Right renal pelvis (tissue), 4 donors: ENCODE data around the gene LRATD1. TPM values are rescaled to one million over a fixed set of nuclear protein-coding genes. Genes with fewer than 3 reads are reported as not detected.
"Not testable (repeated sequence)": the region's sequence is repeated elsewhere in the genome, so short reads cannot be mapped to it uniquely, and the experiment has no call there.

ENCODE experiments used
- DNase-seq, 4 donors: peaks; one replicate each; pipeline ENCODE4 v3.0.0-alpha.2; 2013; ENCODE audit warnings: low read depth in 4 of 4, low spot score in 3 of 4, missing footprints in 1 of 4
- polyA plus RNA-seq, 4 donors: library from polyadenylated mRNA; unstranded; fragments of 120-200 nt; gene quantifications; one replicate each; pipeline ENCODE4 v1.2.1, GENCODE V29; 2013; ENCODE audit not compliant: insufficient read length in 4 of 4

The LRATD1 gene, protein sequence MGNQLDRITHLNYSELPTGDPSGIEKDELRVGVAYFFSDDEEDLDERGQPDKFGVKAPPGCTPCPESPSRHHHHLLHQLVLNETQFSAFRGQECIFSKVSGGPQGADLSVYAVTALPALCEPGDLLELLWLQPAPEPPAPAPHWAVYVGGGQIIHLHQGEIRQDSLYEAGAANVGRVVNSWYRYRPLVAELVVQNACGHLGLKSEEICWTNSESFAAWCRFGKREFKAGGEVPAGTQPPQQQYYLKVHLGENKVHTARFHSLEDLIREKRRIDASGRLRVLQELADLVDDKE
- polyA plus RNA-seq = 10 to 100 TPM; 18.8 to 25.8 (median 21.7) TPM

- DNase-seq = peak; percentile 81 to 89 (median 85)
Measured at GRCh38 chr2:14632133-14632936, at the start of gene LRATD1. TSS of gene LRATD1 (plus strand) at chr2:14632717. CDS start at chr2:14633980, 1,263 bp downstream.

- no peak for DNase-seq
Measured at GRCh38 chr2:14583059-14583458, 49.5 kb upstream of the LRATD1 start.

- no peak for DNase-seq
Measured at GRCh38 chr2:14583802-14584201, 48.7 kb upstream of the LRATD1 start.

GRCh38 chr2:14587119-14587518 lies 45.4 kb upstream of the LRATD1 start:
- DNase-seq = no peak

DNA sequence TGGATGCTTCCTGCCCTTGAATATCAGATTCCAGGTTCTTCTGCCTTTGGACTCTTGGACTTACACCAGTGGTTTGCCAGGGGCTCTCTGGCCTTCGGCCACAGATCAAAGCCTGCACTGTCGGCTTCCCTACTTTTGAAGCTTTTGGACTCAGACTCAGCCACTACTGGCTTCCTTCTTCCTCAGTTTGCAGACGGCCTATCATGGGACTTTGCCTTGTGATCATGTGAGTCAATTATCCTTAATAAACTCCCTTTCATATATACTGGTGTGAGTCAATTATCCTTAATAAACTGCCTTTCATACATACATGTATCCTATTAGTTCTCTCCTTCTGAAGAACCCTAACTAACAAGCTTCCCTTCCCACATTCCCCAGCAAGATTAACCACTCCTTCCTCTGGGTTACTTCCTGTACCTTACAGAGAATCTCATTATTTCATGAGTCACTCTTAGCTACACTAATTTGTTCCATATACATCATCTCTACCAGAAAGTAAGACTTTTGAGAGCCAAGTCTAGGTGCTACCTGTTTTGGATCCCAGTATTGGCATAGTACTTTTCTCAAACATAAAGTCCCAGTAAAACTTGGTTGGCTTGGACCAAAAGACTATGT lies 31.3 kb upstream of the LRATD1 start:
- DNase-seq = no peak

GRCh38 chr2:14602309-14602708 lies 30.2 kb upstream of the LRATD1 start:
- DNase-seq = no peak

DNA sequence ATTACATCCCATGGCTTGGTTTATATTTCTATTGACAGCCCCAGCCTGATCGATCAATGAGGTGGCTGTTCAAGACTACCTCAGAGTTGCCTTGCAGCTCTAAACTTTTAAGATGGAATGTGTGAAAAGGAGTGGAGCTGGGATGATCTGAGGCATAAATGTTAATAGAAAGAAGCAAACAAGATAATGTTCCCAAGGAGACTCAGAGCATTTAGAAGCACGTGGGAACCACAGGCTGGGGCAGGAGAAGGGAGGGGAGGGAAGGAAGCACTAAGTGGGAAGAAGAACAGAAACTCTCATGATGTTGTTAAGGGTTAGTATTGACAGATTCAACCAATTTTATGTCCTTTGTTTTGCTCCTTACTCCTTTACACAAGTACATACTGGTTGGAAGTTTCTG lies 28.8 kb upstream of the LRATD1 start:
- no peak for DNase-seq

DNA sequence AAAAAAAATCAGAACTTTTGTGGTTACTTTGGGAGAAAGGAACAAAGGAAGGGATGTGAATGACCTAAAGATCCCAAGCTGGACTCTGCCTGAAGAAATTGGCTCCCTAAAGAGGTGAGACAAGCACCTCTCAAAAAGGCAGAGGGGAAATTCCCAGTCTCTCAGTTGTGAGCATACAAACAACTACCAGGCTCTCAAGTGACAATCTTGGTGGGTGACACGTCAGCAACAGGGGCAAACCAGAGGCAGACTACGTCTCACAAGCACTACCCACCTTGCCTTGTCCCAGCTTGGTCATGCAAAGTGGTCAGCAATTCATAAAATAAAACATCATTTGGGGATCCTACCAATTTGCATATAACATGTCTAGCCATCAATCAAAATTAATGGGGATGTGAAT lies 24.3 kb upstream of the LRATD1 start:
- no peak for DNase-seq

- DNase-seq = no peak
Measured at GRCh38 chr2:14614017-14614416, 18.5 kb upstream of the LRATD1 start.

GRCh38 chr2:14615121-14615520 lies 17.4 kb upstream of the LRATD1 start:
- DNase-seq = no peak

- no peak for DNase-seq
Measured at GRCh38 chr2:14615760-14616159, 16.8 kb upstream of the LRATD1 start.

DNA sequence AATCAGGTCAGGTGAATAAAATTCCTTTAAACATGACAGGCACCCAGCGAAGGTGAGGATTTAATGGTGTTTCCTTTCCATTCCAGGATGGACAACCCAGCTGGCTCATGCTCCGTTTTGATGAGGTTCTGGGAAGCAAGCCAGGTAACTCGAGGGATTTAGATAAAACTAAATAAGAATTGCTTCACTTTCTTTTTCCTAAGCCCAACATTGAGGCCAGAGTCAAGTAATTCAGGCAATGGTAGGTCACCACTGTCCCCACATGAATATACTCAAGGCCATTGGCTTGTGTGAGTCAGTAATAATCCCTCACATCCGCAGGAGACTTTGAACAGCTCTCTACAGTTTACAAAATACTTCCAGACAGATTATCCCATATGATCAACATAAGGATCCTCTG lies 16.2 kb upstream of the LRATD1 start:
- DNase-seq = no peak

DNA sequence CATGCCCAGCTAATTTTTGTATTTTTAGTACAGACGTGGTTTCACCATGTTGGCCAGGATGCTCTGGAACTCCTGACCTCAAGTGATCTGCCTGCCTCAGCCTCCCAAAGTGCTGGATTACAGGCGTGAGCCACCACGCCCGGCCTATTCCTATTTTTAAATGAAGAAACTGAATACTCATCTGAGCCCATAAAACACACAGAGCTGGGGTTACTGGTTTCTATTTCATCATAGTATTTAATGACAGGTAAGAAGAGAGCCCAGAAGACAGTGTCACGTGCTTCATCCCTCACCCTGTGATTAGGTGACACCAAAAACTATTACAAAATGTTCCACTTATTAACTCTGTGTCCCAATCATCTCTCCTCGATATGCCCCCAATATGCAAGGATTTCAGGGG lies 15.6 kb upstream of the LRATD1 start:
- no peak for DNase-seq

DNA sequence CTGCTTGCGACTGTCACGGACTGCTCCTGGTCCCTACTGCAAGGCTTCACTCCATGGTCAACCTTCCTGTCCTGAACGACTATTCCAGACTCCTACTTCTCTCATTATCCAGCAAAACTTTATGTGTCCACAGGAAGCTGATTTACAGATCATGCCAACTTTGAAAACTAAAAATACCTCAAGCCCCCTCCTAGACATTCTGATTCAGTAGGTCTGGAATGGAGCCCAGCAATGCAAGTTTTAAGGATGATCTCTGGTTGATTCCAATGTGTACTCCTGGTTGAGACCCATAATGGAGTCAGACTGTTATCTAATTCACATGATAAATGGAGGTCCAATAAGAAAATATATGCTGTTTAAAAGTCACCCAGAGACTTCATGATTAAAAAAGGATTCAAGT lies 13.1 kb upstream of the LRATD1 start:
- DNase-seq = no peak

- DNase-seq = no peak
Measured at GRCh38 chr2:14621114-14621513, 11.4 kb upstream of the LRATD1 start.

- no peak for DNase-seq
Measured at GRCh38 chr2:14621906-14622549, 10.5 kb upstream of the LRATD1 start.

GRCh38 chr2:14622550-14622939 lies 10.0 kb upstream of the LRATD1 start:
- not testable (repeated sequence) for DNase-seq

- no peak for DNase-seq
Measured at GRCh38 chr2:14623237-14623636, 9.3 kb upstream of the LRATD1 start.

DNA sequence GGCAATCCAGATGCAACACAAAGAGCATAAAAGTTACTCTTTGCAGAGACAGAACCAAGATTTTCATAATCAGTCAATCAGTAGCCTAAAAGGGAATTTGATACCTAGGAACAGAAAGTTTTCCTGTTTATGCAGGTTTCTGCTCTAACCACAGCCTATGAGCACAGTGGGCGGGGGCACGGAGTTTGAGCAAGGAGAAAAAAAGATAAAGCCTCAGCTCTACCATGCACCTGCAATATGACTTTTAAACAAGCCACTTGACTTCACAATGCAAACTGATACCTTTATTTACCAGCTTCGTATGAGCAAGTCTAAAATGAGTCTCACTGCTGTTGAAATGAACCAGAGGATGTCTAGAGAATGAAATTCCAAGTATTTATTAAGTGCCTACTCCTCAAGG lies 5.6 kb upstream of the LRATD1 start:
- DNase-seq = no peak

- no peak for DNase-seq
Measured at GRCh38 chr2:14628901-14629300, 3.6 kb upstream of the LRATD1 start.

- DNase-seq = no peak
Measured at GRCh38 chr2:14631406-14632040, 994 bp upstream of the LRATD1 start.
